Measurements from ENCODE around the gene EIF1AD.

The EIF1AD gene

GRCh38 chr11:66015454-66015881, 13.5 kb upstream of the EIF1AD start (continued):
- TF ChIP-seq TSHZ2 (CRISPR knock-in tag; IDR thresholded peaks at IDR 0.05): no peak
- no peak for TF ChIP-seq GLIS3 (CRISPR knock-in tag; IDR thresholded peaks at IDR 0.05)
- TF ChIP-seq ZFP30 (CRISPR knock-in tag; IDR thresholded peaks at IDR 0.05): no peak
- no peak for TF ChIP-seq ZNF70 (CRISPR knock-in tag; IDR thresholded peaks at IDR 0.05)

- no peak for TF ChIP-seq ZFP3 (CRISPR knock-in tag; IDR thresholded peaks at IDR 0.05)
- ATAC-seq: peak; percentile 55
These were observed 13.0 kb upstream of the EIF1AD start for GRCh38 chr11:66014804-66015453.

- ATAC-seq: no peak
- TF ChIP-seq PATZ1 (CRISPR knock-in tag; IDR thresholded peaks at IDR 0.05; ENCODE audit: borderline replicate concordance): no peak
- TF ChIP-seq CSRNP3 (CRISPR knock-in tag; IDR thresholded peaks at IDR 0.05): no peak
These were observed 11.8 kb upstream of the EIF1AD start for GRCh38 chr11:66013762-66014100.

GRCh38 chr11:66012946-66013761, 11.2 kb upstream of the EIF1AD start:
- TF ChIP-seq ZFP3 (CRISPR knock-in tag; IDR thresholded peaks at IDR 0.05) (no peak), PATZ1 (CRISPR knock-in tag; IDR thresholded peaks at IDR 0.05; ENCODE audit: borderline replicate concordance) (no peak)
- no peak for ATAC-seq

- no peak for ATAC-seq
- no peak for TF ChIP-seq ZNF70 (CRISPR knock-in tag; IDR thresholded peaks at IDR 0.05)
- TF ChIP-seq ZNF8 (CRISPR knock-in tag; IDR thresholded peaks at IDR 0.05): no peak
- no peak for TF ChIP-seq PPARA (CRISPR knock-in tag; IDR thresholded peaks at IDR 0.05; ENCODE audit: borderline replicate concordance)
- no peak for TF ChIP-seq RARB (CRISPR knock-in tag; IDR thresholded peaks at IDR 0.05)
- no peak for TF ChIP-seq CREB5 (CRISPR knock-in tag; IDR thresholded peaks at IDR 0.05; ENCODE audit: low read depth)
- no peak for TF ChIP-seq ISL1 (CRISPR knock-in tag; IDR thresholded peaks at IDR 0.05)
- TF ChIP-seq ZNF565 (CRISPR knock-in tag; conservative IDR thresholded peaks at IDR 0.05; ENCODE audit: low read depth): no peak
- no peak for TF ChIP-seq ESRRG (CRISPR knock-in tag; IDR thresholded peaks at IDR 0.05)
- no peak for TF ChIP-seq ZFP30 (CRISPR knock-in tag; IDR thresholded peaks at IDR 0.05)
- TF ChIP-seq TCF4 (CRISPR knock-in tag; IDR thresholded peaks at IDR 0.05; ENCODE audit: borderline replicate concordance): no peak
- TF ChIP-seq ZC3H10 (CRISPR knock-in tag; IDR thresholded peaks at IDR 0.05): no peak
- no peak for TF ChIP-seq CSRNP3 (CRISPR knock-in tag; IDR thresholded peaks at IDR 0.05)
- no peak for TF ChIP-seq OSR1 (CRISPR knock-in tag; IDR thresholded peaks at IDR 0.05)
- TF ChIP-seq POU6F1 (CRISPR knock-in tag; IDR thresholded peaks at IDR 0.05; ENCODE audit: borderline replicate concordance, low read depth): no peak
These were observed 10.5 kb upstream of the EIF1AD start for GRCh38 chr11:66012371-66012945.

All from SK-N-SH treated with all-trans-retinoic acid at 6 μM for 48 hours (cell line).